Panc1 (cell line): ENCODE results near the gene CSF1R.

Source experiments
- POLR2AphosphoS5 ChIP-seq: IDR thresholded peaks from 2 replicates; pipeline ENCODE4 v1.6.1; 2012; ENCODE audit warnings: mild to moderate bottlenecking, low read depth, low read length, moderate library complexity
- SIN3A ChIP-seq: IDR thresholded peaks from 2 replicates; pipeline ENCODE4 v1.6.1; 2012; ENCODE audit warnings: low read depth, mild to moderate bottlenecking, low read length, moderate library complexity, borderline replicate concordance; ENCODE audit not compliant: insufficient read depth
- TCF7L2 ChIP-seq: IDR thresholded peaks from 2 replicates; pipeline ENCODE4 v1.6.1; 2011; ENCODE audit warnings: mild to moderate bottlenecking, low read depth, low read length, inconsistent platforms
- TF ChIP-seq, protein P1 (sequence below): fragments of 450-650 bp; IDR thresholded peaks from 2 replicates; pipeline ENCODE4 v1.5.1; 2017; ENCODE audit warnings: mild to moderate bottlenecking
- TF ChIP-seq, protein P2 (sequence below), 2 experiments: IDR thresholded peaks; 2 replicates each; pipeline ENCODE4 v1.6.1; 2011 to 2012; ENCODE audit warnings: low read depth in 2 of 2, control low read depth in 1 of 2, low read length in 1 of 2, mild to moderate bottlenecking in 1 of 2, moderate library complexity in 1 of 2; ENCODE audit not compliant: insufficient read depth in 1 of 2

DNA sequence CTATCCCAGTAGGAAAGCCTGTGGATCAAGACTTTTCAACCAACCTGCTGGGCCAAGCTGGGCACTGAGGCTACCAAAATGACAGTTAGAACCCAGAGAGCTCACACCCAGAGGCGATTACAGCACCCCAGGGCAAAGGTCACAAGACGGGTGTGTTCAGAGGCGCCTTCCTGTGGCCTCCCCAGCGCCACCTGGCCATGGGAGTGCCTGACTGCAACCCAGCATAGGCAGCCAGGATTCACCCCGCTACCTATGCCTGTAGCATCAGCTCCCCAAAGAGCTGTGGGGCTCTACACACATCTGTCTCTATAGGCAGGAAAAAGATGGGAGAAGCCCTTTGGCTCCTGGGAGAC lies 35.8 kb upstream of the CSF1R start:
- TF ChIP-seq POLR2AphosphoS5 (no peak), SIN3A (no peak), TCF7L2 (no peak)
- TF ChIP-seq, protein P1, sequence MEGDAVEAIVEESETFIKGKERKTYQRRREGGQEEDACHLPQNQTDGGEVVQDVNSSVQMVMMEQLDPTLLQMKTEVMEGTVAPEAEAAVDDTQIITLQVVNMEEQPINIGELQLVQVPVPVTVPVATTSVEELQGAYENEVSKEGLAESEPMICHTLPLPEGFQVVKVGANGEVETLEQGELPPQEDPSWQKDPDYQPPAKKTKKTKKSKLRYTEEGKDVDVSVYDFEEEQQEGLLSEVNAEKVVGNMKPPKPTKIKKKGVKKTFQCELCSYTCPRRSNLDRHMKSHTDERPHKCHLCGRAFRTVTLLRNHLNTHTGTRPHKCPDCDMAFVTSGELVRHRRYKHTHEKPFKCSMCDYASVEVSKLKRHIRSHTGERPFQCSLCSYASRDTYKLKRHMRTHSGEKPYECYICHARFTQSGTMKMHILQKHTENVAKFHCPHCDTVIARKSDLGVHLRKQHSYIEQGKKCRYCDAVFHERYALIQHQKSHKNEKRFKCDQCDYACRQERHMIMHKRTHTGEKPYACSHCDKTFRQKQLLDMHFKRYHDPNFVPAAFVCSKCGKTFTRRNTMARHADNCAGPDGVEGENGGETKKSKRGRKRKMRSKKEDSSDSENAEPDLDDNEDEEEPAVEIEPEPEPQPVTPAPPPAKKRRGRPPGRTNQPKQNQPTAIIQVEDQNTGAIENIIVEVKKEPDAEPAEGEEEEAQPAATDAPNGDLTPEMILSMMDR, result no peak
- TF ChIP-seq, protein P2, sequence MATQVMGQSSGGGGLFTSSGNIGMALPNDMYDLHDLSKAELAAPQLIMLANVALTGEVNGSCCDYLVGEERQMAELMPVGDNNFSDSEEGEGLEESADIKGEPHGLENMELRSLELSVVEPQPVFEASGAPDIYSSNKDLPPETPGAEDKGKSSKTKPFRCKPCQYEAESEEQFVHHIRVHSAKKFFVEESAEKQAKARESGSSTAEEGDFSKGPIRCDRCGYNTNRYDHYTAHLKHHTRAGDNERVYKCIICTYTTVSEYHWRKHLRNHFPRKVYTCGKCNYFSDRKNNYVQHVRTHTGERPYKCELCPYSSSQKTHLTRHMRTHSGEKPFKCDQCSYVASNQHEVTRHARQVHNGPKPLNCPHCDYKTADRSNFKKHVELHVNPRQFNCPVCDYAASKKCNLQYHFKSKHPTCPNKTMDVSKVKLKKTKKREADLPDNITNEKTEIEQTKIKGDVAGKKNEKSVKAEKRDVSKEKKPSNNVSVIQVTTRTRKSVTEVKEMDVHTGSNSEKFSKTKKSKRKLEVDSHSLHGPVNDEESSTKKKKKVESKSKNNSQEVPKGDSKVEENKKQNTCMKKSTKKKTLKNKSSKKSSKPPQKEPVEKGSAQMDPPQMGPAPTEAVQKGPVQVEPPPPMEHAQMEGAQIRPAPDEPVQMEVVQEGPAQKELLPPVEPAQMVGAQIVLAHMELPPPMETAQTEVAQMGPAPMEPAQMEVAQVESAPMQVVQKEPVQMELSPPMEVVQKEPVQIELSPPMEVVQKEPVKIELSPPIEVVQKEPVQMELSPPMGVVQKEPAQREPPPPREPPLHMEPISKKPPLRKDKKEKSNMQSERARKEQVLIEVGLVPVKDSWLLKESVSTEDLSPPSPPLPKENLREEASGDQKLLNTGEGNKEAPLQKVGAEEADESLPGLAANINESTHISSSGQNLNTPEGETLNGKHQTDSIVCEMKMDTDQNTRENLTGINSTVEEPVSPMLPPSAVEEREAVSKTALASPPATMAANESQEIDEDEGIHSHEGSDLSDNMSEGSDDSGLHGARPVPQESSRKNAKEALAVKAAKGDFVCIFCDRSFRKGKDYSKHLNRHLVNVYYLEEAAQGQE (IDR thresholded peaks at IDR 0.05; ENCODE audit: insufficient read depth in 1 of 2, low read depth in 2 of 2, low read length in 1 of 2), result no peak
